ENCODE results near the gene TESK1. TPM values are rescaled to one million over a fixed set of nuclear protein-coding genes. Genes with fewer than 3 reads are reported as not detected.
"Not testable (repeated sequence)": the region's sequence is repeated elsewhere in the genome, so short reads cannot be mapped to it uniquely, and the experiment has no call there.

TESK1 gene
- total and polyA plus RNA-seq, 2 experiments from 2014 or later, result 14.1 to 21.6 TPM

- Histone ChIP-seq H3K79me2 (ENCODE audit: insufficient read depth) (no peaks in the 10 kb centered on the region), H2AFZ (no peak overlapping the region), H3K4me2 (ENCODE audit: unreplicated experiment) (no peak overlapping the region), H3F3A (ENCODE audit: insufficient read depth) (peaks cover 10% of the 10 kb centered on the region), H3K9ac (no peak overlapping the region), H4K20me1 (ENCODE audit: insufficient read depth) (no peaks in the 10 kb centered on the region), H3K9me3 (ENCODE audit: low read depth) (no peaks in the 10 kb centered on the region), H3K27ac (no peak overlapping the region), H3K4me3 (no peak overlapping the region), H3K27me3 (replicated peaks; ENCODE audit: insufficient read depth) (no peaks in the 10 kb centered on the region), H3K9me2 (ENCODE audit: insufficient read depth) (no peaks in the 10 kb centered on the region), H3K36me3 (ENCODE audit: low read depth) (no peaks in the 10 kb centered on the region), H3K4me1 (ENCODE audit: insufficient read depth) (peaks cover 21% of the 10 kb centered on the region)
- WGBS, 2 experiments (ENCODE audit: low coverage in 1 of 2, low lambda C conversion rate in 2 of 2, missing lambda C conversion rate in 2 of 2), result 84 to 97% methylated on average over 1 of the region's 1 CpG
- in situ Hi-C loops (cut with MboI), result no loop called here
- TF ChIP-seq EZH2phosphoT487 (IDR thresholded peaks at IDR 0.05; ENCODE audit: insufficient read depth, low read depth), result no peak
- TF ChIP-seq EZH2 (IDR thresholded peaks at IDR 0.05; ENCODE audit: insufficient read depth, poor library complexity, severe bottlenecking), result no peak
- no peak for DNase-seq
Observed at GRCh38 chr9:35639631-35640030, 34.6 kb downstream of the TESK1 start.

- H3K79me2 ChIP-seq (ENCODE audit: insufficient read depth); H3K4me2 ChIP-seq (ENCODE audit: unreplicated experiment); H3K36me3 ChIP-seq (ENCODE audit: low read depth); H3K9me3 ChIP-seq (ENCODE audit: low read depth); in situ Hi-C loops (cut with MboI); H4K20me1 ChIP-seq (ENCODE audit: insufficient read depth); H2AFZ ChIP-seq; H3K9ac ChIP-seq; H3K9me2 ChIP-seq (ENCODE audit: insufficient read depth); H3K27ac ChIP-seq; DNase-seq; H3K27me3 ChIP-seq (replicated peaks; ENCODE audit: insufficient read depth); H3K4me3 ChIP-seq: not testable (repeated sequence)
- WGBS, 2 experiments (ENCODE audit: low coverage in 1 of 2, low lambda C conversion rate in 2 of 2, missing lambda C conversion rate in 2 of 2), result 90 to 93% methylated on average over 15 of the region's 15 CpGs
- peaks cover 27% of the 10 kb centered on the region for H3K4me1 ChIP-seq (ENCODE audit: insufficient read depth)
- H3F3A ChIP-seq (ENCODE audit: insufficient read depth), result peaks cover 18% of the 10 kb centered on the region
Observed at GRCh38 chr9:35640431-35640830, 35.4 kb downstream of the TESK1 start.

GRCh38 chr9:35641478-35641877 lies 36.4 kb downstream of the TESK1 start:
- H3K4me1 ChIP-seq (ENCODE audit: insufficient read depth), result peaks cover 35% of the 10 kb centered on the region
- H3K4me3 ChIP-seq; H3K36me3 ChIP-seq (ENCODE audit: low read depth); H3K9me3 ChIP-seq (ENCODE audit: low read depth); H2AFZ ChIP-seq; in situ Hi-C loops (cut with MboI); H3K4me2 ChIP-seq (ENCODE audit: unreplicated experiment); H3K79me2 ChIP-seq (ENCODE audit: insufficient read depth); H4K20me1 ChIP-seq (ENCODE audit: insufficient read depth); H3K27me3 ChIP-seq (replicated peaks; ENCODE audit: insufficient read depth); DNase-seq; H3K9me2 ChIP-seq (ENCODE audit: insufficient read depth); H3K9ac ChIP-seq; H3K27ac ChIP-seq: not testable (repeated sequence)
- 92 to 93% methylated on average over 3 of the region's 3 CpGs for WGBS, 2 experiments (ENCODE audit: low coverage in 1 of 2, low lambda C conversion rate in 2 of 2, missing lambda C conversion rate in 2 of 2)
- peaks cover 21% of the 10 kb centered on the region for H3F3A ChIP-seq (ENCODE audit: insufficient read depth)

GRCh38 chr9:35643046-35643445 lies 38.0 kb downstream of the TESK1 start:
- Histone ChIP-seq H3K9me2 (ENCODE audit: insufficient read depth) (no peaks in the 10 kb centered on the region), H3F3A (ENCODE audit: insufficient read depth) (peaks cover 26% of the 10 kb centered on the region), H3K4me3 (no peak overlapping the region), H2AFZ (no peak overlapping the region), H4K20me1 (ENCODE audit: insufficient read depth) (no peaks in the 10 kb centered on the region), H3K4me1 (ENCODE audit: insufficient read depth) (peaks cover 29% of the 10 kb centered on the region), H3K9ac (no peak overlapping the region), H3K9me3 (ENCODE audit: low read depth) (no peaks in the 10 kb centered on the region), H3K4me2 (ENCODE audit: unreplicated experiment) (no peak overlapping the region), H3K27ac (no peak overlapping the region), H3K27me3 (replicated peaks; ENCODE audit: insufficient read depth) (no peaks in the 10 kb centered on the region), H3K36me3 (ENCODE audit: low read depth) (no peaks in the 10 kb centered on the region), H3K79me2 (ENCODE audit: insufficient read depth) (0 out of 2 replicates have a peak, but pooled peaks cover 5% of the 10 kb centered on the region)
- in situ Hi-C loops (cut with MboI), result no loop called here
- no peak for DNase-seq
- WGBS, 2 experiments (ENCODE audit: low coverage in 1 of 2, low lambda C conversion rate in 2 of 2, missing lambda C conversion rate in 2 of 2), result 96% methylated on average over 12 of the region's 12 CpGs
- TF ChIP-seq EZH2 (IDR thresholded peaks at IDR 0.05; ENCODE audit: insufficient read depth, poor library complexity, severe bottlenecking) (no peak), EZH2phosphoT487 (IDR thresholded peaks at IDR 0.05; ENCODE audit: insufficient read depth, low read depth) (no peak)

- H3K79me2 ChIP-seq (ENCODE audit: insufficient read depth); in situ Hi-C loops (cut with MboI); H3K9me2 ChIP-seq (ENCODE audit: insufficient read depth); DNase-seq; H3K9me3 ChIP-seq (ENCODE audit: low read depth); H3K36me3 ChIP-seq (ENCODE audit: low read depth); H3K27me3 ChIP-seq (replicated peaks; ENCODE audit: insufficient read depth); H4K20me1 ChIP-seq (ENCODE audit: insufficient read depth): not testable (repeated sequence)
- Histone ChIP-seq H3K4me3 (peak overlapping the region; percentile 75), H3K9ac (peak overlapping the region; percentile 86), H2AFZ (peak overlapping the region; percentile 87), H3K4me2 (ENCODE audit: unreplicated experiment) (peak overlapping the region; percentile 68), H3K4me1 (ENCODE audit: insufficient read depth) (peaks cover 51% of the 10 kb centered on the region), H3F3A (ENCODE audit: insufficient read depth) (peaks cover 34% of the 10 kb centered on the region), H3K27ac (peak overlapping the region; percentile 93)
- 54 to 56% methylated on average over 8 to 10 of the region's 10 CpGs for WGBS, 2 experiments (ENCODE audit: low coverage in 1 of 2, low lambda C conversion rate in 2 of 2, missing lambda C conversion rate in 2 of 2)
Observed at GRCh38 chr9:35645736-35646135, 40.7 kb downstream of the TESK1 start.

Data from GM23248 (cell line).